ENCODE measurements around the gene SLC25A18.

Gene SLC25A18

GRCh38 chr22:17570851-17571631 lies 7.7 kb downstream of the SLC25A18 start:
- no peak for DNase-seq

GRCh38 chr22:17575151-17575550 lies 11.9 kb downstream of the SLC25A18 start:
- DNase-seq, result no peak

GRCh38 chr22:17575681-17576080 lies 12.4 kb downstream of the SLC25A18 start:
- DNase-seq, result no peak

- DNase-seq, result no peak
Measured at GRCh38 chr22:17576470-17576869, 13.2 kb downstream of the SLC25A18 start.

- DNase-seq, result no peak
Measured at GRCh38 chr22:17578136-17578754, 14.9 kb downstream of the SLC25A18 start.

- no peak for DNase-seq
Measured at GRCh38 chr22:17579535-17579981, 16.3 kb downstream of the SLC25A18 start.

GRCh38 chr22:17580441-17581031 lies 17.2 kb downstream of the SLC25A18 start:
- no peak for DNase-seq

- no peak for DNase-seq
Measured at GRCh38 chr22:17581056-17581455, 17.8 kb downstream of the SLC25A18 start.

GRCh38 chr22:17581631-17582030 lies 18.3 kb downstream of the SLC25A18 start:
- DNase-seq, result no peak

GRCh38 chr22:17583151-17583550 lies 19.9 kb downstream of the SLC25A18 start:
- no peak for DNase-seq

- DNase-seq, result no peak
Measured at GRCh38 chr22:17586831-17587440, 23.6 kb downstream of the SLC25A18 start.

GRCh38 chr22:17587629-17588028 lies 24.3 kb downstream of the SLC25A18 start:
- DNase-seq, result no peak

GRCh38 chr22:17588606-17589005 lies 25.3 kb downstream of the SLC25A18 start:
- no peak for DNase-seq

GRCh38 chr22:17589810-17590375 lies 26.6 kb downstream of the SLC25A18 start:
- no peak for DNase-seq

- no peak for DNase-seq
Measured at GRCh38 chr22:17590586-17590985, 27.3 kb downstream of the SLC25A18 start.

GRCh38 chr22:17592201-17592600 lies 28.9 kb downstream of the SLC25A18 start:
- DNase-seq, result no peak

- DNase-seq, result no peak
Measured at GRCh38 chr22:17596226-17596625, 32.9 kb downstream of the SLC25A18 start.

- no peak for DNase-seq
Measured at GRCh38 chr22:17597217-17597616, 33.9 kb downstream of the SLC25A18 start.

GRCh38 chr22:17598318-17598717 lies 35.0 kb downstream of the SLC25A18 start:
- DNase-seq, result no peak

- no peak for DNase-seq
Measured at GRCh38 chr22:17601031-17601430, 37.7 kb downstream of the SLC25A18 start.

- DNase-seq, result no peak
Measured at GRCh38 chr22:17603668-17604067, 40.4 kb downstream of the SLC25A18 start.

- DNase-seq, result no peak
Measured at GRCh38 chr22:17606496-17606895, 43.2 kb downstream of the SLC25A18 start.

GRCh38 chr22:17607891-17608521 lies 44.7 kb downstream of the SLC25A18 start:
- no peak for DNase-seq
